GM20000 (cell line): ENCODE results near the gene TSSK2.

Experiments used
- DNase-seq: peaks from one replicate; pipeline ENCODE4 v3.0.0; 2012; ENCODE audit warnings: low spot score
- TF ChIP-seq, protein P1 (sequence below): IDR thresholded peaks from 2 replicates; pipeline ENCODE4 v1.5.1; 2012; ENCODE audit warnings: mild to moderate bottlenecking, control low read depth; ENCODE audit errors: extremely low read depth, missing control alignments

TSSK2 gene

DNA sequence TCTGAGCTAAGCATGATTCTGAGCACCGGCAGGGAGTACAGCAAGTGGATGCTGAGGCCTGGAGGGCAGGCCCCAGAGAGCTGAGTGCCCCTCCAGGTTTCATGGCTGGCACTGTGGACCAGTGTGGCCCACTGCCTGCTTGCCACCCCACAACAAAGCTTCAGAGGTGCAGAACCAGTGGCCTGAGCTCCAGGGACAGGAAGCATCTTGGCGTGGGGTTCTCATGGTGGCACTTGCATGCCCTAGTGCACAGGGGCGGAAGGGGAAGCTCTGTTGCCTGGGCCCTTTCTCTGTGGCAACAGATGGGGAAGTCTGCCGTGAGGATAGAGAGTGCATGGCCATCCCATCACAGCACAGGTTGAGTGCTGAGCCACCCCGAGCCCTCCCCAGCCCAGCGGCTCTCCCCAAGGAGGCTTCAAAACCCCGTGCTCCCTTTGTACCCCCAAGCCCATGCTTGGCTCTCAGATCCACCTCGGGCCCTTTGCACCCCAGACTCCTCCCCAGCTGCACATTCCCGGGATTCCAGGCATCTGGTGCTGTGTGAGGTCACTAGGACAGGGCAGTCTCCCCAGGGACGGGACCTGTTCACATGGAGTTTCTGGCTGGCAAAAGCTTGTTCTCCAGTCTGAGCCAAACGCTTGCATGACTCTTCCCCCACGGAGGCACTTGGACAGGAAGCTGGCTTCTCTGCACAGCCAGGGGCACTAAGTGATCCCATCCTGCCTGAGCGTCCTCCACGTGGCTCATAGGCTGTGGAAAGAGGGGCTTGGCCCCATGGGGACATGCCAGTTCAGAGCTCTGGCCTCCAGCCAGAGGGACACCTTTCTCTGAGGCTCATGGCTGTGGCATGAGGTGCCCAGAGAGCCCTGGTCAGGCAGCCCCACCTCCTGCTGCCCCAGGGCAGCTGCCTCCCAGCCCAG lies 43.3 kb downstream of the TSSK2 start:
- TF ChIP-seq, protein P1, sequence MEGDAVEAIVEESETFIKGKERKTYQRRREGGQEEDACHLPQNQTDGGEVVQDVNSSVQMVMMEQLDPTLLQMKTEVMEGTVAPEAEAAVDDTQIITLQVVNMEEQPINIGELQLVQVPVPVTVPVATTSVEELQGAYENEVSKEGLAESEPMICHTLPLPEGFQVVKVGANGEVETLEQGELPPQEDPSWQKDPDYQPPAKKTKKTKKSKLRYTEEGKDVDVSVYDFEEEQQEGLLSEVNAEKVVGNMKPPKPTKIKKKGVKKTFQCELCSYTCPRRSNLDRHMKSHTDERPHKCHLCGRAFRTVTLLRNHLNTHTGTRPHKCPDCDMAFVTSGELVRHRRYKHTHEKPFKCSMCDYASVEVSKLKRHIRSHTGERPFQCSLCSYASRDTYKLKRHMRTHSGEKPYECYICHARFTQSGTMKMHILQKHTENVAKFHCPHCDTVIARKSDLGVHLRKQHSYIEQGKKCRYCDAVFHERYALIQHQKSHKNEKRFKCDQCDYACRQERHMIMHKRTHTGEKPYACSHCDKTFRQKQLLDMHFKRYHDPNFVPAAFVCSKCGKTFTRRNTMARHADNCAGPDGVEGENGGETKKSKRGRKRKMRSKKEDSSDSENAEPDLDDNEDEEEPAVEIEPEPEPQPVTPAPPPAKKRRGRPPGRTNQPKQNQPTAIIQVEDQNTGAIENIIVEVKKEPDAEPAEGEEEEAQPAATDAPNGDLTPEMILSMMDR = no peak
- no peak for DNase-seq

DNA sequence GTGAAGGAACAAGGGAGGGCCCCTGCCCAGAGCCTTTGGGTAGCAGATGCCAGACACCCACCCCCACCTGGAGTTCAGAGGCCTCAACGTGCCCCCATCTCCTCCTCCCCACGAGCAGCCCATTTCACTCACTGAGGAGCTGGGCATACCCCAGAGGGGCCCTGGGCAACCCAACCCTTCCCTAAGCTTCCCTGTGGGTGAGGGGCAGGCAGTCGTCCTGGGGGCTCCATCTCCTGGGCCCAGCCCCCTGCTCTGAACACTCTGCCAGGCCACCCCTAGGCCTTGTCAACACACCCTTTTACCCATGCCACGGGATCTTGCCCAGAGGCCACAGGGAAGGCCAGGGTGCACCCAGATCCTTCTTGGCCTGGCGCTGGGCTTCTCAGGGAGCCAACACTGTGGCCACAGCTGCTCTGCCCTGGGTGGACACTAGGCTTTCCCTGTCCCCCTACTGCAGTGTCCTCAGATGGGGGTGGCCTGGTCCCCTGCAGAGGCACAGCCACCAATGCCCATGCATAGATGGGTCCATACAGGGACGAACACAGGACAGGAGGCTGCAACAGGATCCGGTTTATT lies 44.0 kb downstream of the TSSK2 start:
- TF ChIP-seq, protein P1 = no peak
- DNase-seq = no peak

DNA sequence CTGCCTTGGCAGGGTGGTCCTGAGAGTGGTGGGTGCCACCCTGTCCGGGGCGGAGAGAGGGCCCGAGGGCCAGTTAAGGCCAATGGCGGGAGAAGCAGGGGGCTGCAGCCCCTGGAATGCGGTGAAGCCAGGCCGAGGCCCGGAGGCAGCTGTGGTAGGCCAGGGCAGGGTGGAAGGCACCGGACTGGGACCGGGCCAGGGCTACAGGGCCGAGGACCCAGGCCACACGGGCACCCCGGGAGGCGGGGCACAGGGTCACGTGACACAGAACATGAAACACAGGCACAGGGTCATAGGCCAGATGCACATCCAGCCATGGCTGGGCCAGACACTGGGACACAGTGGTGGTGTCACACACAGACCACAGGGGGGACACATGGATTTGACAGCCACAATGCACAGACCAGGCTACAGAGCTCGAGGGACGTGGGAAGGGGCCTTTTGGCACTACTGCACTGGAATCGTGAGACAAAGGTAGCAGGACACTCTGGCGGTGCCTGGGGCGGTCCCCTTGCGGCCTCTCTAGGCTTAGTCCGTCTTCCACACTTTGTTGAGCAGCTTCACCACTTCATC lies 44.6 kb downstream of the TSSK2 start:
- no peak for DNase-seq
- TF ChIP-seq, protein P1 = no peak

DNA sequence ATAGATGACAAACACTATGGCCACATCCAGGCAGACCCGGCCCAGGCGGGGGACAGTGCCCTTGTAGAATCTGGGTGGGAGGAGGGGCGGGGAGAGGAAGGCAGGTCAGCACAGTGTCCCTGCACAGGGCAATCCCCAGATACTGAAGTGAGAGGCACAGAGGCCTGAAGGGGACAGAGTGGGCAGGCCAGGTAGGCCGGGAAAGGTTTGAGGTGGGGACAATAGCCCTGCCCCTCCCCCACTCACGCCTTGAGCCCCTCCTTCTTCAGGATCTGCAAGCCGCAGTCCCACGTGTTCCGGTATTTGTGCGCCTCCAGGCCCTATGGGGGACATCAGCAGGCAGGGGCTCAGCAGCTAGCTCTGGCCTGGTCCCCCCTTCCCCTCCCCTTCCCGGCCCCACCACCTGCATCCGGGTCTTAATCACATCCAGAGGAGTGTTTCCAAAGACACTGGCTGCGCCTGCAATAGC lies 45.1 kb downstream of the TSSK2 start:
- no peak for DNase-seq
- TF ChIP-seq, protein P1 = no peak

DNA sequence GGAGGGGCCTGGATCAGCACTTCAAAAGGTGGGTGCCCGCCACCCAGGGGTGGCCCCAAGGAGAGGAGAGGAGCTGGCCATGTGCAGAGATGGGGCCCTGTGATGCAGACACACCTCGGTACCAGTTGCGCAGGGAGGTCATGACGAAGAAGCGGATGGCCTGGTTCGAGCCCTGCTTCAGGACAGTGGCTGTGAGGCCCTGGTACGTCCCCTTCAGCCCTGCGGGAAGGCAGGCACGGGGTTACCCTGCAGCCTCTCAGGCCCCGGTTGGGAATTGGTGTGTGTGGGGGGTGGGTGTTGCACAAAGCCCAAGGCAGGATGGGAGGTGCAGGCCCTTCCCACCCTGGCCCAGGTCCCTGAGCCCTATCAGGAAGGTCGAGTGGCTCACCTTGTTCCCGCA lies 45.6 kb downstream of the TSSK2 start:
- TF ChIP-seq, protein P1 = no peak
- DNase-seq = no peak

DNA sequence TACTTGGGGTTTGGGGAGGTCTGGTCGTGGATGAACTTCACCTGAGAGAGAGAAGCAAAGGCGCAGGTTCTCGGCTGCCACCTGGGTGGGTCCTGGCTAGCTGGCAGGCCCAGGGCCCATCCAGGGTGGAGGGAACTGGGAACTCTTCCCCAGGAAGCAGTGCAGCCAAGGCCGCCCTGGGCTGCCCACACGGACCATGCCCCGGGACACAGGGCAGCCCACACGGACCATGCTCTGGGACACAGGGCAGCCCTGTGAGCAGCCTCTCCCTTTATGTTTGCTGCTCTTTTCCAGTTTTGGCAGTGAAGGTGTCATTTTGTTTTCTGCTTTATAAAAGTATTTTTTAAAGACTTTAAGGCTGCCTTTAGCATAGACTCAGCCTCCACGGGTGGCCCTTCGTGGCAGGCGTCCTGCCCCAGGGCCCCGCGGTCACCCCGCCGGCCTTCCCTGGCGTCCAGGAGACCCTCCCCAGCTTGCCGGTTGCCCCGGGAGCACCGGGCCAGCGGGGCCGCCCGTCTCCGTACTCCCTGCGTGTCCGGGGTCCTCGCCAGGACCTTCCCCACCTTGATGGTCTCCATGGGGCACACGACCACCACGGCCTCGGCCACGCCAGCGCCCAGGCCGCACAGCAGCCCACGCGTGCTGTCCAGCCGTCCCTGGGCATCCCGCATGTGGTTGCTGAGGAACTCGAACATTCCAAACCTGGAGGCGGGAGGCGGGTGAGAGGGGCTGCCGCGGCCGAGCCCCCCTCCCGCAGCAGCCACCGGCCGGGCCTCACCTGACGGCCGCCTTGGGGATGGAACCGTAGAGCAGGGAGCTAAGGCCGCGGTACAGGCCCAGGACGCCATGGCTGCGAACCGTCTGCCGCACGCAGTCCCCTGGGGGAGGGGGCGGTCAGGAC lies 46.3 kb downstream of the TSSK2 start:
- TF ChIP-seq, protein P1 = no peak
- peak; percentile 45 for DNase-seq
